WTC11 (cell line): ENCODE measurements around the gene ROBO2. TPM values are rescaled to one million over a fixed set of nuclear protein-coding genes. Genes with fewer than 3 reads are reported as not detected.
A peak's percentile ranks its signal among the peaks of the same experiment; 100 is the strongest.

Experiments
- ATAC-seq: fragments of 200-7000 bp; cut with Tn5 transposase; 2 replicates; pipeline ENCODE4 v1.10.0; 2021; ENCODE audit warnings: mild to moderate bottlenecking, moderate library complexity
- CTCF ChIA-PET: fragments of 300-600 bp; sonication (Branson Sonifier 250); formaldehyde crosslinking; loops from one replicate; lab custom pipeline; 2021; ENCODE audit warnings: antibody characterized with exemption; lab: Charles Lee
- POLR2A ChIA-PET: fragments of 350-600 bp; sonication (Branson Sonifier 250); formaldehyde crosslinking; loops from one replicate; lab custom pipeline; 2021; ENCODE audit warnings: antibody characterized with exemption; lab: Charles Lee
- DNase-seq: peaks from one replicate; pipeline ENCODE4 v3.0.0; 2021; ENCODE audit warnings: low spot score
- H3K27ac Mint-ChIP-seq: 2 replicates; pipeline ENCODE4 v1.8.0; 2021; ENCODE audit warnings: mixed read lengths
- H3K27me3 Mint-ChIP-seq: 2 replicates; pipeline ENCODE4 v1.8.0; 2021; ENCODE audit warnings: low read depth, mild to moderate bottlenecking, moderate library complexity, mixed read lengths
- H3K36me3 Mint-ChIP-seq: 2 replicates; pipeline ENCODE4 v1.8.0; 2021; ENCODE audit warnings: mixed read lengths
- H3K4me1 Mint-ChIP-seq: 2 replicates; pipeline ENCODE4 v1.8.0; 2022; ENCODE audit warnings: mixed read lengths
- H3K4me3 Mint-ChIP-seq: 2 replicates; pipeline ENCODE4 v1.8.0; 2021; ENCODE audit warnings: mild to moderate bottlenecking, moderate library complexity, mixed read lengths
- H3K9me3 Mint-ChIP-seq: 2 replicates; pipeline ENCODE4 v1.8.0; 2021; ENCODE audit warnings: mixed read lengths
- ATF1 ChIP-seq: sonication (generic); formaldehyde crosslinking; IDR thresholded peaks from 2 replicates; pipeline ENCODE4 v1.8.1; 2023; ENCODE audit warnings: mild to moderate bottlenecking, moderate library complexity, missing genetic modification reagents
- ETV6 ChIP-seq: sonication (generic); formaldehyde crosslinking; IDR thresholded peaks from 2 replicates; pipeline ENCODE4 v1.8.1; 2022; ENCODE audit warnings: mild to moderate bottlenecking, missing genetic modification reagents
- FOXJ3 ChIP-seq: sonication (generic); formaldehyde crosslinking; IDR thresholded peaks from 2 replicates; pipeline ENCODE4 v1.9.0; 2021; ENCODE audit warnings: missing genetic modification reagents, mild to moderate bottlenecking, borderline replicate concordance
- KAT7 ChIP-seq: sonication (generic); formaldehyde crosslinking; IDR thresholded peaks from 2 replicates; pipeline ENCODE4 v1.8.1; 2023; ENCODE audit warnings: missing genetic modification reagents, mild to moderate bottlenecking, borderline replicate concordance
- NR2C2 ChIP-seq: sonication (generic); formaldehyde crosslinking; IDR thresholded peaks from 2 replicates; pipeline ENCODE4 v1.8.0; 2022; ENCODE audit warnings: mild to moderate bottlenecking, missing genetic modification reagents
- NR3C1 ChIP-seq: sonication (generic); formaldehyde crosslinking; conservative IDR thresholded peaks from 2 replicates; pipeline ENCODE4 v1.8.1; 2023; ENCODE audit warnings: low read depth, mild to moderate bottlenecking, missing genetic modification reagents
- OVOL2 ChIP-seq: fragments of 250-450 bp; sonication (Bioruptor Pico); IDR thresholded peaks from 2 replicates; pipeline ENCODE4 v1.9.0; 2021; ENCODE audit warnings: mild to moderate bottlenecking, borderline replicate concordance
- SMAD3 ChIP-seq: sonication (generic); formaldehyde crosslinking; IDR thresholded peaks from 2 replicates; pipeline ENCODE4 v1.8.0; 2022; ENCODE audit warnings: missing genetic modification reagents, mild to moderate bottlenecking, borderline replicate concordance
- ZNF232 ChIP-seq: sonication (generic); formaldehyde crosslinking; IDR thresholded peaks from 2 replicates; pipeline ENCODE4 v1.8.0; 2022; ENCODE audit warnings: mild to moderate bottlenecking, missing genetic modification reagents
- ZNF416 ChIP-seq: fragments of 250-450 bp; sonication (Bioruptor Pico); IDR thresholded peaks from 2 replicates; pipeline ENCODE4 v1.9.0; 2021; ENCODE audit warnings: mild to moderate bottlenecking, inconsistent platforms
- total RNA-seq: library from RNA; stranded (reverse); gene quantifications from 3 replicates; pipeline ENCODE4 v1.2.3, GENCODE V29; 2021
- TF ChIP-seq, protein P1 (sequence below): fragments of 250-450 bp; sonication (Bioruptor Pico); conservative IDR thresholded peaks from 2 replicates; pipeline ENCODE4 v1.9.0; 2021; ENCODE audit warnings: mild to moderate bottlenecking
- TF ChIP-seq, protein P2 (sequence below): fragments of 250-450 bp; sonication (Bioruptor Pico); IDR thresholded peaks from 2 replicates; pipeline ENCODE4 v1.9.0; 2021; ENCODE audit warnings: moderate library complexity, mild to moderate bottlenecking, inconsistent platforms, borderline replicate concordance
- TF ChIP-seq, protein P3 (sequence below): fragments of 250-450 bp; sonication (Bioruptor Pico); IDR thresholded peaks from 2 replicates; pipeline ENCODE4 v1.9.0; 2021; ENCODE audit warnings: mild to moderate bottlenecking
- TF ChIP-seq, protein P4 (sequence below): sonication (generic); formaldehyde crosslinking; IDR thresholded peaks from 2 replicates; pipeline ENCODE4 v1.8.1; 2023; ENCODE audit warnings: mild to moderate bottlenecking, missing genetic modification reagents
- TF ChIP-seq, protein P5 (sequence below): sonication (generic); formaldehyde crosslinking; IDR thresholded peaks from 2 replicates; pipeline ENCODE4 v1.8.0; 2022; ENCODE audit warnings: mild to moderate bottlenecking, missing genetic modification reagents
- TF ChIP-seq, protein P6 (sequence below): fragments of 200-600 bp; IDR thresholded peaks from 2 replicates; pipeline ENCODE4 v1.8.0; 2022; ENCODE audit warnings: antibody characterized with exemption
- TF ChIP-seq, protein P7 (sequence below): sonication (generic); formaldehyde crosslinking; IDR thresholded peaks from 2 replicates; pipeline ENCODE4 v1.8.1; 2022; ENCODE audit warnings: low read depth, missing genetic modification reagents, borderline replicate concordance

The ROBO2 gene
- total RNA-seq, 1 experiment from 2014 or later: 11.7 TPM

DNA sequence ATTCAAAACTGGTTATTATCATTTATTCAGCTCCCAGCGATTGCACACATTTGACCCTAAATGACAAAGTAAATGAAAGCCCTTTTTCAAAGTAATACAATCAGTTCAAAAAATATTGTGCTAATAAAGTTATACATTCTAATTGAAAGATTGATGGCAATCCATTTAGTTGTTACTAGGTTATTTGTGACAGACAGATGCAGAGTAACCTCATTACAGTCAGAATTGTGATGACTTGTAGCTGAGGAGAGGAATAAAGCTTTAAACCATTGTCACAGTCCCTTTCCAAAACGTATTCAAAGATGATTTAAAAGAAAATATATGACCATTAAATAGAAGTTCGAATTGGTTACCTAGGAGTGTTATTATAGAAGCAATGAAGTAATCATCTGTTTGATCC is 86.1 kb downstream of the ROBO2 start:
- TF ChIP-seq, protein P1, sequence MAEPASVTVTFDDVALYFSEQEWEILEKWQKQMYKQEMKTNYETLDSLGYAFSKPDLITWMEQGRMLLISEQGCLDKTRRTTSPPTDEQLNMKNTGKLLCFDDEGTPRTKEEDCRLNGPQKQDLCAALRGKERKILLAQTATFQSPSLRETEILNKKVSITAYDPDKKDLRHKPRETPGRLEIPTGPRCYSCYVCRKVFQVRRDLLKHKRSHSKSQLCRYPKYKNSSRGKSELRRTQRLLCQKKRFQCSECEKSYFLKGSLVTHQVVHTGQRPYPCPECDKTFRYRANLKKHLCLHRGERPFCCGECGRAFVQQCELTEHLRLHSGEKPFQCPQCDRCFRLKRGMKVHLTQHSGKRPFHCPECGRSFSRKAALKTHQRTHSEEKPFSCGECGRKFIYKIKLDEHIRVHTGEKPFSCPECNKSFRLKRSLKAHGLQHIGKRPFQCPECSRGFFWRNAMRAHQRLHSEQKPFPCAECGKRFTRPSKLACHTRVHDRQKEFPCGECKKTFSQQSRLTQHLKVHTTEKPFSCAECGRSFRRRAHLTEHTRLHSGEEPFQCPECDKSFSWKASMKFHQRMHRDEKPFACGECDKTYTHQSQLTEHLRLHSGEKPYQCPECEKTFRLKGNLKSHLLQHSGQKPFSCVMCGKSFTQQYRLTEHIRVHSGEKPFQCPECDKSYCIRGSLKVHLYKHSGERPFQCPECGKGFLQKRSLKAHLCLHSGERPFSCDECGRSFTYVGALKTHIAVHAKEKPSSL: no peak
- TF ChIP-seq, protein P2, sequence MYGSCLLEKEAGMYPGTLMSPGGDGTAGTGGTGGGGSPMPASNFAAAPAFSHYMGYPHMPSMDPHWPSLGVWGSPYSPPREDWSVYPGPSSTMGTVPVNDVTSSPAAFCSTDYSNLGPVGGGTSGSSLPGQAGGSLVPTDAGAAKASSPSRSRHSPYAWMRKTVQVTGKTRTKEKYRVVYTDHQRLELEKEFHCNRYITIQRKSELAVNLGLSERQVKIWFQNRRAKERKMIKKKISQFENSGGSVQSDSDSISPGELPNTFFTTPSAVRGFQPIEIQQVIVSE (CRISPR knock-in tag): no peak
- TF ChIP-seq ZNF232 (CRISPR knock-in tag) (no peak), NR3C1 (CRISPR knock-in tag) (no peak), ZNF416 (CRISPR knock-in tag) (no peak), NR2C2 (CRISPR knock-in tag) (no peak), ATF1 (CRISPR knock-in tag) (no peak)
- TF ChIP-seq, protein P3, sequence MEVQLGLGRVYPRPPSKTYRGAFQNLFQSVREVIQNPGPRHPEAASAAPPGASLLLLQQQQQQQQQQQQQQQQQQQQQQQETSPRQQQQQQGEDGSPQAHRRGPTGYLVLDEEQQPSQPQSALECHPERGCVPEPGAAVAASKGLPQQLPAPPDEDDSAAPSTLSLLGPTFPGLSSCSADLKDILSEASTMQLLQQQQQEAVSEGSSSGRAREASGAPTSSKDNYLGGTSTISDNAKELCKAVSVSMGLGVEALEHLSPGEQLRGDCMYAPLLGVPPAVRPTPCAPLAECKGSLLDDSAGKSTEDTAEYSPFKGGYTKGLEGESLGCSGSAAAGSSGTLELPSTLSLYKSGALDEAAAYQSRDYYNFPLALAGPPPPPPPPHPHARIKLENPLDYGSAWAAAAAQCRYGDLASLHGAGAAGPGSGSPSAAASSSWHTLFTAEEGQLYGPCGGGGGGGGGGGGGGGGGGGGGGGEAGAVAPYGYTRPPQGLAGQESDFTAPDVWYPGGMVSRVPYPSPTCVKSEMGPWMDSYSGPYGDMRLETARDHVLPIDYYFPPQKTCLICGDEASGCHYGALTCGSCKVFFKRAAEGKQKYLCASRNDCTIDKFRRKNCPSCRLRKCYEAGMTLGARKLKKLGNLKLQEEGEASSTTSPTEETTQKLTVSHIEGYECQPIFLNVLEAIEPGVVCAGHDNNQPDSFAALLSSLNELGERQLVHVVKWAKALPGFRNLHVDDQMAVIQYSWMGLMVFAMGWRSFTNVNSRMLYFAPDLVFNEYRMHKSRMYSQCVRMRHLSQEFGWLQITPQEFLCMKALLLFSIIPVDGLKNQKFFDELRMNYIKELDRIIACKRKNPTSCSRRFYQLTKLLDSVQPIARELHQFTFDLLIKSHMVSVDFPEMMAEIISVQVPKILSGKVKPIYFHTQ (CRISPR knock-in tag): no peak
- TF ChIP-seq, protein P4, sequence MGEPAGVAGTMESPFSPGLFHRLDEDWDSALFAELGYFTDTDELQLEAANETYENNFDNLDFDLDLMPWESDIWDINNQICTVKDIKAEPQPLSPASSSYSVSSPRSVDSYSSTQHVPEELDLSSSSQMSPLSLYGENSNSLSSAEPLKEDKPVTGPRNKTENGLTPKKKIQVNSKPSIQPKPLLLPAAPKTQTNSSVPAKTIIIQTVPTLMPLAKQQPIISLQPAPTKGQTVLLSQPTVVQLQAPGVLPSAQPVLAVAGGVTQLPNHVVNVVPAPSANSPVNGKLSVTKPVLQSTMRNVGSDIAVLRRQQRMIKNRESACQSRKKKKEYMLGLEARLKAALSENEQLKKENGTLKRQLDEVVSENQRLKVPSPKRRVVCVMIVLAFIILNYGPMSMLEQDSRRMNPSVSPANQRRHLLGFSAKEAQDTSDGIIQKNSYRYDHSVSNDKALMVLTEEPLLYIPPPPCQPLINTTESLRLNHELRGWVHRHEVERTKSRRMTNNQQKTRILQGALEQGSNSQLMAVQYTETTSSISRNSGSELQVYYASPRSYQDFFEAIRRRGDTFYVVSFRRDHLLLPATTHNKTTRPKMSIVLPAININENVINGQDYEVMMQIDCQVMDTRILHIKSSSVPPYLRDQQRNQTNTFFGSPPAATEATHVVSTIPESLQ: no peak
- no peak for ATAC-seq
- H3K36me3 Mint-ChIP-seq: no peaks in the 10 kb centered on the region
- peaks cover 4% of the 10 kb centered on the region for H3K9me3 Mint-ChIP-seq
- no peaks in the 10 kb centered on the region for H3K27me3 Mint-ChIP-seq
- no peak overlapping the region for H3K4me3 Mint-ChIP-seq
- no peak overlapping the region for H3K27ac Mint-ChIP-seq
- ChIA-PET CTCF (no interaction called here), POLR2A (no interaction called here)
- no peaks in the 10 kb centered on the region for H3K4me1 Mint-ChIP-seq
- DNase-seq: no peak

DNA sequence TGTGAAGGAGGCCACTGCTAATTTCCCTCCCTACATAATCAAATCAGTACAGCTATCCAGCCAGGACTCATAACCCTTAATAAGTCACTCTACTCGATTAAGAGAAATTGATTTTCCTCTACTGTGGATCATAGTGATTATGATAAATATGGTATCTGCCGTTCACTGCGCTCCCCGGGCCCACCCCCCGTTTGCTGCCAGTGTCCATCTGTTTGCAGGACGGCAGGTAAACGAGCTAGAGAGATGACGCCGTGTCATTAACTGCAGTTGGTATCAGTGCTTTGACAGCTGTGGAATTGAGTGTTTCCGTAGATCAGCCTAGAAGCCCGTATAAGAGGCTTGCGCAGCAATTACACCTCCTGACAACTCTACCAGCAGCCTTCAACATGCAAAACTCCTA is 94.9 kb downstream of the ROBO2 start:
- H3K9me3 Mint-ChIP-seq: no peaks in the 10 kb centered on the region
- POLR2A ChIA-PET: interaction anchor here (0.7 kb wide), 1 partner anchor 131 kb away, joined by 3 read pairs; no protein-coding TSS in a partner anchor
- ATAC-seq (no peak), DNase-seq (no peak)
- CTCF ChIA-PET: no interaction called here
- peaks cover 3% of the 10 kb centered on the region; the same call in 1 of the 2 replicates for H3K4me1 Mint-ChIP-seq
- H3K4me3 Mint-ChIP-seq: no peak overlapping the region
- H3K27me3 Mint-ChIP-seq: no peaks in the 10 kb centered on the region
- no peak overlapping the region for H3K27ac Mint-ChIP-seq
- TF ChIP-seq SMAD3 (CRISPR knock-in tag): no peak
- TF ChIP-seq ETV6: no peak
- H3K36me3 Mint-ChIP-seq: no peaks in the 10 kb centered on the region

DNA sequence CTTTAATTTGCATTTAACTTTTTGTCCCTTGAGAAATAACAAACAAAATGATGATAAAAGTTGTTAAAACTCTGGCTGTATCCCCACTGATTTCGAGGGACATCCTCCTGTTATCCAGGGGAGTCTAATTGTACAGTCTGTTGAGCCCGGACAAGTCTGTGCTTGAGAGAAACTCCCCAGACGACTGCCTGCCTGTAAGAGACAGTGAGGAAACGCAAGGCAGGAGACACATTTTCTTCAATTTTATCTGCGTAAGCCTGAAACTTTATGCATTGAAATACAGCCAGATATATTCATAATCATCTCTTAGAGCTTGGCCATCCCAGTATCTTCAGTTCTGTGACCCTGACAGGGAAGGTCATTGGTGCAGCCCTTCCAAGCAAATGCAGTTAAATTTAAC is 97.7 kb downstream of the ROBO2 start:
- Mint-ChIP-seq H3K27ac (peak overlapping the region; percentile 76), H3K36me3 (no peaks in the 10 kb centered on the region), H3K4me3 (no peak overlapping the region), H3K9me3 (no peaks in the 10 kb centered on the region), H3K4me1 (peaks cover 5% of the 10 kb centered on the region), H3K27me3 (no peaks in the 10 kb centered on the region)
- CTCF ChIA-PET: no interaction called here
- DNase-seq (no peak), ATAC-seq (no peak)
- POLR2A ChIA-PET: no interaction called here
- no peak for TF ChIP-seq FOXJ3 (CRISPR knock-in tag)
- TF ChIP-seq, protein P5, sequence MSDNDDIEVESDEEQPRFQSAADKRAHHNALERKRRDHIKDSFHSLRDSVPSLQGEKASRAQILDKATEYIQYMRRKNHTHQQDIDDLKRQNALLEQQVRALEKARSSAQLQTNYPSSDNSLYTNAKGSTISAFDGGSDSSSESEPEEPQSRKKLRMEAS (CRISPR knock-in tag): no peak
- no peak for TF ChIP-seq KAT7 (CRISPR knock-in tag)
- no peak for TF ChIP-seq OVOL2 (CRISPR knock-in tag)
- TF ChIP-seq, protein P6, sequence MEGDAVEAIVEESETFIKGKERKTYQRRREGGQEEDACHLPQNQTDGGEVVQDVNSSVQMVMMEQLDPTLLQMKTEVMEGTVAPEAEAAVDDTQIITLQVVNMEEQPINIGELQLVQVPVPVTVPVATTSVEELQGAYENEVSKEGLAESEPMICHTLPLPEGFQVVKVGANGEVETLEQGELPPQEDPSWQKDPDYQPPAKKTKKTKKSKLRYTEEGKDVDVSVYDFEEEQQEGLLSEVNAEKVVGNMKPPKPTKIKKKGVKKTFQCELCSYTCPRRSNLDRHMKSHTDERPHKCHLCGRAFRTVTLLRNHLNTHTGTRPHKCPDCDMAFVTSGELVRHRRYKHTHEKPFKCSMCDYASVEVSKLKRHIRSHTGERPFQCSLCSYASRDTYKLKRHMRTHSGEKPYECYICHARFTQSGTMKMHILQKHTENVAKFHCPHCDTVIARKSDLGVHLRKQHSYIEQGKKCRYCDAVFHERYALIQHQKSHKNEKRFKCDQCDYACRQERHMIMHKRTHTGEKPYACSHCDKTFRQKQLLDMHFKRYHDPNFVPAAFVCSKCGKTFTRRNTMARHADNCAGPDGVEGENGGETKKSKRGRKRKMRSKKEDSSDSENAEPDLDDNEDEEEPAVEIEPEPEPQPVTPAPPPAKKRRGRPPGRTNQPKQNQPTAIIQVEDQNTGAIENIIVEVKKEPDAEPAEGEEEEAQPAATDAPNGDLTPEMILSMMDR: no peak
- TF ChIP-seq, protein P7, sequence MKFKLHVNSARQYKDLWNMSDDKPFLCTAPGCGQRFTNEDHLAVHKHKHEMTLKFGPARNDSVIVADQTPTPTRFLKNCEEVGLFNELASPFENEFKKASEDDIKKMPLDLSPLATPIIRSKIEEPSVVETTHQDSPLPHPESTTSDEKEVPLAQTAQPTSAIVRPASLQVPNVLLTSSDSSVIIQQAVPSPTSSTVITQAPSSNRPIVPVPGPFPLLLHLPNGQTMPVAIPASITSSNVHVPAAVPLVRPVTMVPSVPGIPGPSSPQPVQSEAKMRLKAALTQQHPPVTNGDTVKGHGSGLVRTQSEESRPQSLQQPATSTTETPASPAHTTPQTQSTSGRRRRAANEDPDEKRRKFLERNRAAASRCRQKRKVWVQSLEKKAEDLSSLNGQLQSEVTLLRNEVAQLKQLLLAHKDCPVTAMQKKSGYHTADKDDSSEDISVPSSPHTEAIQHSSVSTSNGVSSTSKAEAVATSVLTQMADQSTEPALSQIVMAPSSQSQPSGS (CRISPR knock-in tag): no peak
